ENCODE measurements around the gene MAEA.

DNA sequence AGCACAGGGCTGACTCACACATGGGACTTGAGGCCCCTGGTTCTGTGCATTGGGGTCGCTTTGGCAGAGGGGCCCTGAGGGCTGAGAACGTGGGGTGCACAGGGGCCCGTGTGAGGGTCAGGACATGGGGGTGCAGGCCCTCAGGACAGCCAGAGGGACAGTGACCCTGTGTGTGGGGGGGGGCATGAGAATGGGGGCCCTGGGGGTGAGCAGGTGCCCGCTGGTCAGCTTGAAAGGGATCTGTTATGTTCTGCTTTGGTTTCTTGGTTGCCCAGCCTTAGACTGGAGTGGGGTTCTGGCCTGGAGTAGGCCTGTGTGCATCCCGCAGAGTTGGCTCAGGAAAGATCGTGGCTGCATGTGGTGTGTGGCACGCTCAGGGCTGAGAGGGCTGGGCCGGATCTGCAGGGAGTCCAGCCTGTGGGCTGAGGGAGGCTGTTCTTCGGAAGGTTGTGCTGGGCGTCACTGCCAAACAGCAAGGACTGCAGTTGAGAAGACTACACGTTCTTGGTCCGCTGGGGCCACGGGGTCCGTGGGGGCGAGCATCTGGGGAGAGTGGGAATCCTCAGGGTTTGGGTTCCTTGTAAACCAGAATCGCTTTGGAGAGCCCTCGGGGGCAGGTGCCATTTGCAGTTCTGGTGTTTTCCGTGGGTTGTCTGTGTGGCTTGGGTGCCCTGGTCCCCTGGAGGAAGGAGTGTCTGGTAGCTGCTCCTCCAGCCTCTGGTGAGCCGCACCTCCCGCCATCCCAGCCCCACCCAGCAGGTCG is 42.1 kb downstream of the MAEA start:
- TF ChIP-seq ZNF274 (IDR thresholded peaks at IDR 0.05; ENCODE audit: low read depth, low read length) (no peak), YY1 (IDR thresholded peaks at IDR 0.05; ENCODE audit: insufficient read depth, insufficient read length) (no peak), SUZ12 (IDR thresholded peaks at IDR 0.05; ENCODE audit: extremely low read depth, insufficient read depth, insufficient read length) (no peak)
